A549 (cell line): ENCODE results near the gene SEC23IP. TPM values are rescaled to one million over a fixed set of nuclear protein-coding genes. Genes with fewer than 3 reads are reported as not detected.

Source experiments
- ATAC-seq, 2 experiments: fragments of 200-7000 bp in 1 of 2; fragments of >200 bp in 1 of 2; cut with Nextera tagmentation in 1 of 2; cut with Tn5 transposase in 1 of 2; 3 replicates each; pipeline versions ENCODE4 v1.8.0 to v1.9.1; 2018 to 2020; ENCODE audit warnings: mild to moderate bottlenecking in 1 of 2, moderate library complexity in 1 of 2
- CTCF ChIA-PET: fragments of 300-600 bp; sonication (Branson Sonifier 250); formaldehyde crosslinking; extraction: SDS; loops from one replicate; lab custom pipeline; 2021; ENCODE audit warnings: antibody characterized with exemption, inconsistent platforms; lab: Yijun Ruan, JAX
- POLR2A ChIA-PET: fragments of 350-600 bp; formaldehyde crosslinking; extraction: SDS; loops from one replicate; lab custom pipeline; 2021; ENCODE audit warnings: antibody characterized with exemption, inconsistent platforms; lab: Yijun Ruan, JAX
- DNase-seq, 2 experiments: peaks; one replicate each; pipeline versions ENCODE4 v3.0.0 to v3.0.0-alpha.2; 2011 to 2016; ENCODE audit warnings: low read depth in 1 of 2, low spot score in 1 of 2
- FAIRE-seq: peaks from 2 replicates; lab custom pipeline; 2011; peaks lifted over from hg19 to GRCh38; lab: Jason Lieb, UNC
- H3K27ac ChIP-seq, 2 experiments: fragments of >200 bp; sonication (Bioruptor Twin); formaldehyde crosslinking; 3 replicates each; pipeline ENCODE4 v1.5.1; 2016 to 2017
- H3K4me1 ChIP-seq: fragments of >200 bp; sonication (Bioruptor Twin); formaldehyde crosslinking; 3 replicates; pipeline ENCODE4 v1.6.1; 2016
- H3K4me2 ChIP-seq: fragments of >200 bp; sonication (Bioruptor Twin); formaldehyde crosslinking; 3 replicates; pipeline ENCODE4 v1.6.1; 2016
- H3K4me3 ChIP-seq: fragments of >200 bp; sonication (Bioruptor Twin); formaldehyde crosslinking; 3 replicates; pipeline ENCODE4 v1.5.1; 2016
- H3K9me3 ChIP-seq: fragments of >200 bp; sonication (Bioruptor Twin); formaldehyde crosslinking; 3 replicates; pipeline ENCODE4 v1.6.1; 2016
- CBX2 ChIP-seq: fragments of 200-600 bp; sonication (generic); IDR thresholded peaks from 2 replicates; pipeline ENCODE4 v1.6.1; 2016; ENCODE audit warnings: low read depth, mild to moderate bottlenecking, borderline replicate concordance
- CBX8 ChIP-seq: fragments of 200-600 bp; sonication (generic); IDR thresholded peaks from 2 replicates; pipeline ENCODE4 v1.6.1; 2016
- EHF ChIP-seq: fragments of 250-450 bp; sonication (Bioruptor Pico); IDR thresholded peaks from 2 replicates; pipeline ENCODE4 v1.5.0; 2020; ENCODE audit warnings: mild to moderate bottlenecking
- FOSB ChIP-seq: fragments of 250-450 bp; sonication (Bioruptor Pico); IDR thresholded peaks from 2 replicates; pipeline ENCODE4 v1.5.0; 2020; ENCODE audit warnings: mild to moderate bottlenecking, moderate library complexity
- GATA3 ChIP-seq: IDR thresholded peaks from 2 replicates; pipeline ENCODE4 v1.6.1; 2012; ENCODE audit warnings: borderline replicate concordance
- HDAC2 ChIP-seq: fragments of 200-600 bp; sonication (generic); IDR thresholded peaks from 2 replicates; pipeline ENCODE4 v1.6.1; 2016
- HMGXB4 ChIP-seq: fragments of 250-450 bp; sonication (Bioruptor Pico); IDR thresholded peaks from 2 replicates; pipeline ENCODE4 v1.5.0; 2021; ENCODE audit warnings: mild to moderate bottlenecking, moderate library complexity, borderline replicate concordance
- JUN ChIP-seq, 2 experiments: fragments of >200 bp; sonication (Bioruptor Twin); formaldehyde crosslinking; IDR thresholded peaks; 2 replicates in 1 of 2; 3 replicates in 1 of 2; pipeline ENCODE4 v1.6.1; 2016 to 2017
- JUNB ChIP-seq: fragments of >200 bp; sonication (Bioruptor Twin); formaldehyde crosslinking; IDR thresholded peaks from 2 replicates; pipeline ENCODE4 v1.6.1; 2016
- KDM5A ChIP-seq: fragments of 200-600 bp; sonication (generic); IDR thresholded peaks from 2 replicates; pipeline ENCODE4 v1.6.1; 2016; ENCODE audit warnings: antibody characterized with exemption, mild to moderate bottlenecking
- MAFK ChIP-seq: fragments of 450-650 bp; IDR thresholded peaks from 2 replicates; pipeline ENCODE4 v1.6.1; 2014; ENCODE audit not compliant: partially characterized antibody
- MYC ChIP-seq: IDR thresholded peaks from 2 replicates; pipeline ENCODE4 v1.6.1; 2012; ENCODE audit warnings: mild to moderate bottlenecking, inconsistent platforms, low read length, improper control_type of control experiment, borderline replicate concordance
- NPAS2 ChIP-seq: fragments of 250-450 bp; sonication (Bioruptor Pico); IDR thresholded peaks from 2 replicates; pipeline ENCODE4 v1.8.0; 2022; ENCODE audit warnings: mild to moderate bottlenecking, moderate library complexity, borderline replicate concordance
- PBX3 ChIP-seq: IDR thresholded peaks from 2 replicates; pipeline ENCODE4 v1.6.1; 2012
- POLR2AphosphoS2 ChIP-seq: conservative IDR thresholded peaks from 2 replicates; pipeline ENCODE4 v1.6.1; 2012; ENCODE audit warnings: low read length, improper control_type of control experiment, inconsistent platforms
- RAD21 ChIP-seq, 2 experiments: fragments of >200 bp in 1 of 2; sonication (Bioruptor Twin) in 1 of 2; formaldehyde crosslinking in 1 of 2; IDR thresholded peaks in 1 of 2; conservative IDR thresholded peaks in 1 of 2; 2 replicates in 1 of 2; 3 replicates in 1 of 2; pipeline ENCODE4 v1.6.1; 2012 to 2018; ENCODE audit warnings: inconsistent platforms in 1 of 2
- RCOR1 ChIP-seq: fragments of 150-350 bp; IDR thresholded peaks from 2 replicates; pipeline ENCODE4 v1.6.1; 2014; ENCODE audit warnings: antibody characterized with exemption, low read length, low read depth
- REST ChIP-seq: fragments of 200-600 bp; sonication (generic); IDR thresholded peaks from 2 replicates; pipeline ENCODE4 v1.6.1; 2016; ENCODE audit warnings: antibody characterized with exemption, mild to moderate bottlenecking, moderate library complexity
- RNF2 ChIP-seq: fragments of 200-600 bp; sonication (generic); IDR thresholded peaks from 2 replicates; pipeline ENCODE4 v1.6.1; 2016; ENCODE audit warnings: low read depth, mild to moderate bottlenecking, antibody characterized with exemption, moderate library complexity, borderline replicate concordance
- SMC3 ChIP-seq: fragments of >200 bp; sonication (Bioruptor Twin); formaldehyde crosslinking; IDR thresholded peaks from 3 replicates; pipeline ENCODE4 v1.6.1; 2018; ENCODE audit warnings: inconsistent platforms
- SREBF2 ChIP-seq: fragments of 450-650 bp; IDR thresholded peaks from 2 replicates; pipeline ENCODE4 v1.6.1; 2014; ENCODE audit warnings: mild to moderate bottlenecking, moderate library complexity
- TP53 ChIP-seq: fragments of 250-450 bp; sonication (Bioruptor Pico); IDR thresholded peaks from 2 replicates; pipeline ENCODE4 v1.5.0; 2021; ENCODE audit warnings: mild to moderate bottlenecking, moderate library complexity
- ZC3H11A ChIP-seq: fragments of 450-650 bp; IDR thresholded peaks from 2 replicates; pipeline ENCODE4 v1.6.1; 2014; ENCODE audit warnings: antibody characterized with exemption, mild to moderate bottlenecking
- ZFP36 ChIP-seq: fragments of 450-650 bp; IDR thresholded peaks from 2 replicates; pipeline ENCODE4 v1.6.1; 2014; ENCODE audit warnings: borderline replicate concordance; ENCODE audit not compliant: partially characterized antibody
- ZSCAN20 ChIP-seq: fragments of 250-450 bp; sonication (Bioruptor Pico); IDR thresholded peaks from 2 replicates; pipeline ENCODE4 v1.8.0; 2022; ENCODE audit warnings: mild to moderate bottlenecking, moderate library complexity
- WGBS: methylation state at CpG from one replicate; pipeline ENCODE4 v1.1.6; 2017; ENCODE audit errors: missing lambda C conversion rate; 5-methylcytosine and 5-hydroxymethylcytosine counted together
- polyA plus RNA-seq, 4 experiments: library from polyadenylated mRNA; depleted of rRNA in 3 of 4; stranded (reverse); fragments of >200 nt; fragmentation: RNase III in 1 of 4; extraction: RNeasy Plus Mini Kit Qiagen cat#74134 plus additional on column Dnase treatment in 1 of 4; gene quantifications; 2 replicates in 3 of 4; 3 replicates in 1 of 4; pipeline ENCODE4 v1.2.3, GENCODE V29; 2011 to 2017

The SEC23IP gene
- polyA plus RNA-seq, 2 of the 4 experiments (the other 2 are of a cell fraction): 44.9 to 75.6 TPM

GRCh38 chr10:119957451-119957850 lies 64.9 kb downstream of the SEC23IP start:
- no peak for DNase-seq
- no peaks in the 10 kb centered on the region for H3K4me1 ChIP-seq
- no peak for TF ChIP-seq NPAS2 (CRISPR knock-in tag)
- no peak for TF ChIP-seq CBX8
- no peak for TF ChIP-seq FOSB
- no peak for TF ChIP-seq KDM5A
- TF ChIP-seq JUN (IDR thresholded peaks at IDR 0.05): no peak
- TF ChIP-seq RNF2: no peak
- TF ChIP-seq RCOR1: no peak
- TF ChIP-seq PBX3: no peak
- TF ChIP-seq ZSCAN20: no peak
- no peak for TF ChIP-seq JUNB
- ATAC-seq: no peak
- FAIRE-seq: no peak
- POLR2A ChIA-PET: no interaction called here
- WGBS: 62% methylated on average over 4 of the region's 4 CpGs
- H3K4me3 ChIP-seq: no peak overlapping the region
- CTCF ChIA-PET: no interaction called here
- no peak overlapping the region for H3K4me2 ChIP-seq
- no peaks in the 10 kb centered on the region for H3K9me3 ChIP-seq
- no peak overlapping the region for H3K27ac ChIP-seq

- ChIA-PET POLR2A (no interaction called here), CTCF (interaction anchor here (1.7 kb wide), 1 partner anchor 11 kb away, joined by 4 read pairs; no protein-coding TSS in a partner anchor)
- Histone ChIP-seq H3K27ac (no peak overlapping the region), H3K9me3 (peaks cover 12% of the 10 kb centered on the region), H3K4me2 (no peak overlapping the region), H3K4me3 (no peak overlapping the region), H3K4me1 (no peaks in the 10 kb centered on the region)
- TF ChIP-seq REST: no peak
- TF ChIP-seq GATA3: no peak
- no peak for TF ChIP-seq RNF2
- no peak for TF ChIP-seq HDAC2
- no peak for TF ChIP-seq ZC3H11A
- no peak for TF ChIP-seq SREBF2
- no peak for TF ChIP-seq JUN (IDR thresholded peaks at IDR 0.05)
- no peak for TF ChIP-seq CBX2
- ATAC-seq: no peak
- FAIRE-seq: no peak
- DNase-seq: no peak
These were observed 70.3 kb downstream of the SEC23IP start for GRCh38 chr10:119962837-119963236.

- Histone ChIP-seq H3K4me1 (no peaks in the 10 kb centered on the region), H3K27ac (no peak overlapping the region), H3K9me3 (peaks cover 12% of the 10 kb centered on the region), H3K4me3 (no peak overlapping the region), H3K4me2 (no peak overlapping the region)
- DNase-seq (no peak), FAIRE-seq (no peak), ATAC-seq (no peak)
- ChIA-PET POLR2A (no interaction called here), CTCF (interaction anchor here (0.6 to 0.7 kb wide), 3 partner anchors 78 to 350 kb away, joined by 3 to 5 read pairs (median 3); no protein-coding TSS in a partner anchor)
- WGBS: 0% methylated on average over 1 of the region's 1 CpG
- TF ChIP-seq KDM5A: 0 out of 2 replicates have a peak, but pooled peaks have one; percentile 21
- no peak for TF ChIP-seq ZFP36
These were observed 74.5 kb downstream of the SEC23IP start for GRCh38 chr10:119967066-119967465.

- ATAC-seq: no peak
- CTCF ChIA-PET: no interaction called here
- no peak for FAIRE-seq
These were observed 77.1 kb downstream of the SEC23IP start for GRCh38 chr10:119969609-119970008.

More at GRCh38 chr10:119969609-119970008, 77.1 kb downstream of the SEC23IP start:
- POLR2A ChIA-PET: no interaction called here
- WGBS: 3% methylated on average over 1 of the region's 1 CpG
- TF ChIP-seq FOSB: no peak
- TF ChIP-seq RCOR1: no peak
- no peak for TF ChIP-seq TP53 (CRISPR knock-in tag)
- no peak for TF ChIP-seq SMC3
- TF ChIP-seq POLR2AphosphoS2: no peak
- no peak for TF ChIP-seq ZSCAN20
- no peak for TF ChIP-seq CBX2
- TF ChIP-seq MAFK: no peak
- no peak for TF ChIP-seq JUNB
- TF ChIP-seq HDAC2: no peak
- no peak for TF ChIP-seq MYC
- no peak for TF ChIP-seq NPAS2 (CRISPR knock-in tag)
- TF ChIP-seq RAD21 (conservative IDR thresholded peaks at IDR 0.05 in 1 of 2, IDR thresholded peaks at IDR 0.05 in 1 of 2): no peak
- no peak for TF ChIP-seq EHF (CRISPR knock-in tag)
- no peak for TF ChIP-seq HMGXB4 (CRISPR knock-in tag)
- no peak overlapping the region for H3K4me3 ChIP-seq
- no peak overlapping the region for H3K27ac ChIP-seq
- peaks cover 12% of the 10 kb centered on the region for H3K9me3 ChIP-seq
- no peak overlapping the region for H3K4me2 ChIP-seq
- no peak for DNase-seq
- H3K4me1 ChIP-seq: no peaks in the 10 kb centered on the region
